Stomach (tissue), 9 donors: ENCODE measurements around the gene COL4A2. TPM values are rescaled to one million over a fixed set of nuclear protein-coding genes. Genes with fewer than 3 reads are reported as not detected.

Source experiments
- DNase-seq, 2 donors: peaks; one replicate each; pipeline versions ENCODE4 v3.0.0 to v3.0.0-alpha.2; 2013 to 2019
- H3K27ac ChIP-seq, 5 donors: fragments of 200-600 bp in 4 of 5; sonication (generic) in 4 of 5; one replicate each; pipeline ENCODE4 v1.5.1; 2013 to 2019; ENCODE audit warnings: mild to moderate bottlenecking in 1 of 5, moderate library complexity in 1 of 5
- H3K27me3 ChIP-seq, 3 donors: fragments of 200-600 bp; sonication (generic); one replicate each; pipeline ENCODE4 v1.5.1; 2017 to 2019; ENCODE audit warnings: mixed run types in 1 of 3
- H3K36me3 ChIP-seq, 4 donors: fragments of 200-600 bp; sonication (generic); 1 replicate in 3 of 4; 2 replicates in 1 of 4; pipeline ENCODE4 v1.5.1; 2016 to 2019
- H3K4me1 ChIP-seq, 4 donors: fragments of 200-600 bp; sonication (generic); one replicate each; pipeline ENCODE4 v1.5.1; 2016 to 2019
- H3K4me3 ChIP-seq, 4 donors: fragments of 200-600 bp; sonication (generic) in 3 of 4; one replicate each; pipeline ENCODE4 v1.5.1; 2016 to 2019; ENCODE audit warnings: mild to moderate bottlenecking in 1 of 4
- H3K9me3 ChIP-seq, 4 donors: fragments of 200-600 bp; sonication (generic); one replicate each; pipeline ENCODE4 v1.5.1; 2016 to 2019
- CTCF ChIP-seq, 7 experiments: fragments of 450-650 bp in 4 of 7; fragments of 200-600 bp in 3 of 7; sonication (generic) in 3 of 7; IDR thresholded peaks; one replicate each; pipeline ENCODE4 v1.5.1; 2016 to 2019; ENCODE audit warnings: antibody characterized with exemption in 7 of 7, control low read depth in 2 of 7, mild to moderate bottlenecking in 1 of 7
- EP300 ChIP-seq: sonication (generic); formaldehyde crosslinking; IDR thresholded peaks from one replicate; pipeline ENCODE4 v1.6.1; 2017; ENCODE audit warnings: antibody characterized with exemption
- POLR2A ChIP-seq, 4 donors: fragments of 450-650 bp; IDR thresholded peaks; one replicate each; pipeline ENCODE4 v1.6.1; 2016; ENCODE audit warnings: antibody characterized with exemption in 4 of 4, control low read depth in 2 of 4, mild to moderate bottlenecking in 1 of 4, moderate library complexity in 1 of 4
- POLR2AphosphoS5 ChIP-seq, 3 donors: sonication (generic); formaldehyde crosslinking; IDR thresholded peaks; one replicate each; pipeline ENCODE4 v1.6.1; 2016; ENCODE audit warnings: antibody characterized with exemption in 3 of 3
- WGBS, 5 donors: extraction: QIAGEN DNeasy Blood & Tissue Kit in 3 of 5; methylation state at CpG; one replicate each; pipeline versions ENCODE4 v1.1.5 to v1.1.7; 2013 to 2018; 5-methylcytosine and 5-hydroxymethylcytosine counted together
- intact Hi-C: fragments of 100-400 bp; cut with DNase I; formaldehyde crosslinking; loops from one replicate; pipeline ENCODE4 v1.15.1; 2023; ENCODE audit warnings: low total_unique reads
- polyA plus RNA-seq, 3 donors: library from polyadenylated mRNA; stranded (reverse); fragments of 200-250 nt; gene quantifications; one replicate each; pipeline ENCODE4 v1.2.3, GENCODE V29; 2013
- total RNA-seq, 5 donors: library from RNA; depleted of rRNA; stranded (reverse); fragments of >200 nt; gene quantifications; one replicate each; pipeline versions ENCODE4 v1.1.0 to v1.2.3, GENCODE V29; 2014 to 2016
- donor health status: healthy with polysubstance abuse.
- donor health status: Bipolar disorder and iron deficiency.
- donor health status: healthy.

COL4A2 gene
- total and polyA plus RNA-seq, 8 donors = 24.0 to 531 (median 214) TPM

GRCh38 chr13:110324026-110324749 is 17.1 kb downstream of the COL4A2 start:
- WGBS, 5 donors = 62 to 84% (median 81%) methylated on average over 7 to 10 of the region's 10 CpGs
- Histone ChIP-seq H3K27me3 (no peaks in the 10 kb centered on the region), H3K4me1 (peaks cover 0 to 86% (median 53%) of the 10 kb centered on the region in 4 donors), H3K27ac (peak overlapping the region in 4 of 5 donors; percentile 20 to 92 (median 86)), H3K36me3 (no peaks in the 10 kb centered on the region), H3K9me3 (no peaks in the 10 kb centered on the region), H3K4me3 (no peak overlapping the region)
- intact Hi-C loops = no loop called here
- DNase-seq = no peak
- TF ChIP-seq POLR2A (IDR thresholded peaks at IDR 0.05) = no peak
- no peak for TF ChIP-seq CTCF (IDR thresholded peaks at IDR 0.05)
- TF ChIP-seq POLR2AphosphoS5 (IDR thresholded peaks at IDR 0.05) = no peak
- no peak for TF ChIP-seq EP300

DNA sequence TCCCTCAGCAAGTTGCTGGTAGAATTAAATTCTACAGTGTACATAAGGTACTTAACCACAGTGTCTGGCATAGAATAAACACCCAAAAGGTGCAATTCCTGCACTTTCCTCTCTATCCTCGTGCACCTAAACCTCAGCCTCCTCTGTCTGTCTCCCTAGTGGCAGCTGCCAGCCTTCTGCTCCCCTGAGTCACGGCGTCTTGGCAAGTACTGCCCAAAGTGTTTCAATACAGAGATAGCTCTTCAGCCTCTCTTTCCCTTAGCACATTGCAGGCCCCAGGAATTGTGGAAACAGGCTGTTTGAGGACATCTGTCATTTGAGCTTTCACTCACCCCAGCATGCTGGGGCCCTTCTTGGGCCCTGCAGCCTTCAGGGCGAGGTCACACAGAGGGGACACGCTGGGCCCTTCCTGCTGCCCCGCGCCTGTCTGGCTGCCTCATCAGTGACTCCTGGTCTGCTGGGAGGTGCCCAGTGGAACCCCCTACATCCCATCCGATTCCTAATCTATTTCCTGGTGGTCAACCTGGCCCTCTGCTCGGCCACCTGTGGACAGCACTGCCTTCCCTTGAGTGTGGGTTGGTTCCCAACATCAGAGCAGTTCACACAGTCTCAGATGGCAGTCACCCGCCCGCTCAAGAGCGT is 19.3 kb downstream of the COL4A2 start:
- TF ChIP-seq POLR2A (IDR thresholded peaks at IDR 0.05) (no peak), CTCF (IDR thresholded peaks at IDR 0.05) (no peak), EP300 (no peak)
- H3K27me3 ChIP-seq = no peaks in the 10 kb centered on the region
- H3K36me3 ChIP-seq = no peaks in the 10 kb centered on the region
- no peak for DNase-seq
- 69 to 80% (median 75%) methylated on average over 12 of the region's 12 CpGs for WGBS, 5 donors
- H3K9me3 ChIP-seq = no peaks in the 10 kb centered on the region
- H3K27ac ChIP-seq = peak overlapping the region in 4 of 5 donors; percentile 84 to 92 (median 86)
- H3K4me1 ChIP-seq = peaks cover 0 to 83% (median 50%) of the 10 kb centered on the region in 4 donors
- intact Hi-C loops = no loop called here
- no peak overlapping the region for H3K4me3 ChIP-seq

DNA sequence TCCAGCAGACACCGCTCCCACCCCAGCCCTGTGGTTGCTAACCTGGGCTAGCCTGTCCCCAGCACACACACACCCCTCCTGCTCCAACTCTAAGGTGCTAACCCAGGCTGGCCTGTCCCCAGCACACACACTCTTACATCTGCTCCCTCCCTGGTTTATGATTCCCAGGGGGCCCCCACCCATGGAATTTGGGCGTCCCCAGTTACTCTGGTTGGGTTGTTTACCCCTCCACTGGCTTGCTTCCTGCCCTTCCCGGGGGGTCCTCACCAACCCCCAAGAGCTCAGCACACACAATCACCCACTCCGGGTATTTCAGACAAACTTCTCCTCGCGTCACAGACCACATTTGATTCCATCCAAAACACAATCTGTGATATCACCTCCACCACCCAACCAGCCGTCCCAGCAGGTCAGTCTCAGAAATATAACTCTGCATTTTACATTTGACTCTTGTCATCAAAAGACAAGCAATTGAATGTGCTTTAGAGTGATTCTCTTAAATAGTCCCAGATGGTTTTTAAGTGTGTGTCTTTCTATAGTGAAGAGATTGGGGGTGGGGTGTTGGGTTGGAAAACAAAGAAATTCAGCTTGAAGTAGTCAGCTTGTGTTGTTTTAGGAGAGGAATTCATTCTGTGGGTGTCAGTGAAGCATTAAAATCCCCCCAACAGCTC is 20.1 kb downstream of the COL4A2 start:
- no peak for DNase-seq
- H3K4me1 ChIP-seq = peaks cover 0 to 82% (median 54%) of the 10 kb centered on the region in 4 donors

More for the DNA sequence above, 20.1 kb downstream of the COL4A2 start:
- intact Hi-C loops = no loop called here
- no peaks in the 10 kb centered on the region for H3K9me3 ChIP-seq
- H3K27ac ChIP-seq = peak overlapping the region in 4 of 5 donors; percentile 84 to 92 (median 86)
- no peaks in the 10 kb centered on the region for H3K36me3 ChIP-seq
- H3K27me3 ChIP-seq = no peaks in the 10 kb centered on the region
- H3K4me3 ChIP-seq = no peak overlapping the region
- no peak for TF ChIP-seq POLR2AphosphoS5 (IDR thresholded peaks at IDR 0.05)
- TF ChIP-seq EP300 = no peak
- no peak for TF ChIP-seq POLR2A (IDR thresholded peaks at IDR 0.05)
- TF ChIP-seq CTCF (IDR thresholded peaks at IDR 0.05) = no peak
- WGBS, 5 donors = 50 to 58% (median 55%) methylated on average over 6 to 7 of the region's 7 CpGs
